ENCODE data around the gene MAP3K9. TPM values are rescaled to one million over a fixed set of nuclear protein-coding genes. Genes with fewer than 3 reads are reported as not detected.
A peak's percentile ranks its signal among the peaks of the same experiment; 100 is the strongest.

MAP3K9 gene
- total RNA-seq, 4 donors from 2014 or later = 5.0 to 12.7 (median 8.3) TPM

- Histone ChIP-seq H3K4me1 (peaks cover 0 to 7% (median 0%) of the 10 kb centered on the region in 4 donors), H3K27ac (no peak overlapping the region), H3K36me3 (no peaks in the 10 kb centered on the region), H3K27me3 (no peaks in the 10 kb centered on the region), H3K9me3 (no peaks in the 10 kb centered on the region), H3K4me3 (no peak overlapping the region)
- DNase-seq = no peak
- TF ChIP-seq POLR2AphosphoS5 (IDR thresholded peaks at IDR 0.05) (no peak), EP300 (IDR thresholded peaks at IDR 0.05; ENCODE audit: low read depth) (no peak), POLR2A (IDR thresholded peaks at IDR 0.05) (no peak)
- WGBS, 2 donors (ENCODE audit: low coverage in 1 of 2) = 87 to 94% methylated on average over 5 to 9 of the region's 9 CpGs
- intact Hi-C loops (cut with DNase I; ENCODE audit: low total_unique reads) (no loop called here), in situ Hi-C loops (cut with MboI; ENCODE audit: low pct_ligation_motif_present in 1 of 4, low pct_unique_long_range_greater_than_20kb in 1 of 4, low sequenced_read_pairs in 3 of 4) (no loop called here)
Observed at GRCh38 chr14:70785556-70785955, 23.8 kb downstream of the MAP3K9 start.

GRCh38 chr14:70784886-70785285 is 24.4 kb downstream of the MAP3K9 start:
- TF ChIP-seq CTCF (IDR thresholded peaks at IDR 0.05) (no peak), POLR2AphosphoS5 (IDR thresholded peaks at IDR 0.05) (no peak), EP300 (IDR thresholded peaks at IDR 0.05; ENCODE audit: low read depth) (no peak), POLR2A (IDR thresholded peaks at IDR 0.05) (no peak)
- H3K4me1 ChIP-seq = peaks cover 0 to 7% (median 0%) of the 10 kb centered on the region in 4 donors
- no peak for DNase-seq
- WGBS, 2 donors (ENCODE audit: low coverage in 1 of 2) = 87% methylated on average over 2 of the region's 2 CpGs; no CpG with 5 or more reads in 1 of the 2 donors
- no peak overlapping the region for H3K27ac ChIP-seq
- H3K4me3 ChIP-seq = no peak overlapping the region
- H3K36me3 ChIP-seq = no peaks in the 10 kb centered on the region
- intact Hi-C loops (cut with DNase I; ENCODE audit: low total_unique reads) = no loop called here
- H3K9me3 ChIP-seq = no peaks in the 10 kb centered on the region
- no peaks in the 10 kb centered on the region for H3K27me3 ChIP-seq
- in situ Hi-C loops (cut with MboI; ENCODE audit: low pct_ligation_motif_present in 1 of 4, low pct_unique_long_range_greater_than_20kb in 1 of 4, low sequenced_read_pairs in 3 of 4) = no loop called here

- Histone ChIP-seq H3K9me3 (no peaks in the 10 kb centered on the region), H3K27ac (no peak overlapping the region), H3K4me3 (no peak overlapping the region), H3K4me1 (no peaks in the 10 kb centered on the region), H3K27me3 (no peaks in the 10 kb centered on the region), H3K36me3 (no peaks in the 10 kb centered on the region)
- in situ Hi-C loops (cut with MboI; ENCODE audit: low pct_ligation_motif_present in 1 of 4, low pct_unique_long_range_greater_than_20kb in 1 of 4, low sequenced_read_pairs in 3 of 4) = no loop called here
- intact Hi-C loops (cut with DNase I; ENCODE audit: low total_unique reads) = no loop called here
- TF ChIP-seq CTCF (IDR thresholded peaks at IDR 0.05) = no peak
- no peak for TF ChIP-seq POLR2A (IDR thresholded peaks at IDR 0.05)
- TF ChIP-seq EP300 (IDR thresholded peaks at IDR 0.05; ENCODE audit: low read depth) = no peak
- no peak for TF ChIP-seq POLR2AphosphoS5 (IDR thresholded peaks at IDR 0.05)
- 72 to 93% methylated on average over 2 of the region's 2 CpGs for WGBS, 2 donors (ENCODE audit: low coverage in 1 of 2)
- no peak for DNase-seq
Observed at GRCh38 chr14:70782361-70782760, 27.0 kb downstream of the MAP3K9 start.

DNA sequence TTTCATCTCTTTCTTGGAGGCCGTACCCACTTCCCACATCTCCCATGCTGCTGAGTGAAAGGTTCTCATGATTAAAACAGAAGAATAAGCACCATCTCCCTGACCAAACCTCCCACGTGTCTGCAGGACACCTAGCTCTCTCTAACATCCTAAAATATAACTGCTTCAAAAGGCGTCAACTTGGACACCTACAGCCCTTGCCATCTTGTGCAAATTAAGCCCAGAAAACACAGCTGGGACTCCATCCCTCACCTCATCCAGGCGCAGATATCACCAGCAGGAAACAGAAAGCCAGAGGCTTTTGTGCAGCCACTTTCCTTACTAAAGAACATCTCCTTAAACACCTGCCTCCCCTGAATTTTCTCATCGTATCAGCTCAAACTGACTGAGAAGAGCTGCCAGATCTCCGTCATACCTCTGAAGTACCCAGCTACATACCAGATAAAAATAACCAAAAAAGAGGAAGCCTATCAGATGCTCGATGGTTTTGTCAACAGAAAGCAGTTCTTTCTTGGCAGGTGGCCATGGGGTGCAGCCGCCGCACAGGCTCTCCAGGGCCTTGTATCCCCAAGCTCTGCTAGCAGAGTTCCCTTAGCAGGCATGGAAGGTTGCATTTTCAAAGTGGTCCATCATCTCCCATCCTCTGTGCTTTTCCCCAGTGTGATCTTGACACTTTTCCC is 28.8 kb downstream of the MAP3K9 start:
- peak; percentile 27 for DNase-seq

More for the DNA sequence above, 28.8 kb downstream of the MAP3K9 start:
- Histone ChIP-seq H3K27me3 (no peaks in the 10 kb centered on the region), H3K9me3 (no peaks in the 10 kb centered on the region), H3K27ac (no peak overlapping the region), H3K4me3 (no peak overlapping the region), H3K36me3 (no peaks in the 10 kb centered on the region), H3K4me1 (no peaks in the 10 kb centered on the region)
- intact Hi-C loops (cut with DNase I; ENCODE audit: low total_unique reads) = no loop called here
- TF ChIP-seq EP300 (IDR thresholded peaks at IDR 0.05; ENCODE audit: low read depth) (no peak), CTCF (IDR thresholded peaks at IDR 0.05) (no peak), POLR2A (IDR thresholded peaks at IDR 0.05) (no peak), POLR2AphosphoS5 (IDR thresholded peaks at IDR 0.05) (no peak)
- 42 to 83% methylated on average over 3 to 9 of the region's 9 CpGs for WGBS, 2 donors (ENCODE audit: low coverage in 1 of 2)
- in situ Hi-C loops (cut with MboI; ENCODE audit: low pct_ligation_motif_present in 1 of 4, low pct_unique_long_range_greater_than_20kb in 1 of 4, low sequenced_read_pairs in 3 of 4) = no loop called here
